Measurements from ENCODE around the gene PRAMEF10. TPM values are rescaled to one million over a fixed set of nuclear protein-coding genes. Genes with fewer than 3 reads are reported as not detected.
"Not testable (repeated sequence)": the region's sequence is repeated elsewhere in the genome, so short reads cannot be mapped to it uniquely, and the experiment has no call there.

The PRAMEF10 gene
- total and polyA plus RNA-seq, 2 of the 8 experiments (the other 6 are each of a cell fraction or from before 2014, with no cell fraction given) = not detected

DNA sequence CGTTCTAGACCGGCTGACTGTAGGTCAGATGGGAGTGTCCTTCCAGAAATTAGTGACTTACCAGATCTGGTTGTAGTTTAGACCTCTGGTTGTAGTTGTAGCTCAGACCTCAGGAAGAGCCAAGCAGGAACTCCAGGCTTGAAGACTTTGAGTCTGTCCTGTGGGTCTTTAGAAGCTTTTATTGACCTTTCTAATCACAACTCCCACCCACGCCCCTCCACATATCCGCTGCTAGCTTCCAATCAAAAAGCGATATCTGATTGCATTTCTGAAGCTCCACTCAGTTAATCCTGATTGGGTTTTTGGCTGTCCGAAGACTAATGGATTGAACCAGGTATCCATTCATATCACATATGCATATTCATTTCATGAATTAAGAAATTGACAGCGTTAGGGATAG, 49.5 kb downstream of the PRAMEF10 start, which contains the start of gene HNRNPCL1:
HNRNPCL1 (minus strand) TSS at position 101 of the 400 bp plus-strand sequence. CDS start 431 bp downstream, outside the sequence.
- H2AK5ac ChIP-seq (ENCODE audit: low read depth, low read length); H3K9ac ChIP-seq (replicated peaks in 1 of 4; ENCODE audit: extremely low read depth in 1 of 4, low read depth in 3 of 4, low read length in 3 of 4); H2BK20ac ChIP-seq (ENCODE audit: low read length); H4K5ac ChIP-seq (ENCODE audit: insufficient read length, low read depth, low read length); H3K27me3 ChIP-seq (replicated peaks in 1 of 4; ENCODE audit: control insufficient read depth in 3 of 4, extremely low read depth in 1 of 4, insufficient read depth in 3 of 4, low read length in 3 of 4); H3K56ac ChIP-seq (replicated peaks; ENCODE audit: insufficient read length, low read depth, low read length); H3K23me2 ChIP-seq (ENCODE audit: low read depth, low read length); H2BK12ac ChIP-seq (ENCODE audit: low read depth, low read length); H2BK15ac ChIP-seq (ENCODE audit: low read length); H3K4me1 ChIP-seq (replicated peaks in 1 of 4; ENCODE audit: control insufficient read depth in 3 of 4, insufficient read depth in 4 of 4, low read length in 3 of 4); H3K79me2 ChIP-seq (ENCODE audit: control insufficient read depth in 1 of 2, insufficient read depth in 2 of 2, low read length in 2 of 2); H3K4me3 ChIP-seq (ENCODE audit: extremely low read depth in 1 of 4, insufficient read depth in 2 of 4, low read depth in 3 of 4, low read length in 4 of 4); H2AFZ ChIP-seq (ENCODE audit: low read length); CTCF ChIA-PET (ENCODE audit: partially characterized antibody); H2BK5ac ChIP-seq (ENCODE audit: low read depth, low read length); DNase-seq (ENCODE audit: low read depth in 1 of 2, low spot score in 2 of 2); H3K36me3 ChIP-seq (ENCODE audit: control insufficient read depth in 2 of 4, insufficient read depth in 4 of 4, low read length in 3 of 4); H3K18ac ChIP-seq (ENCODE audit: extremely low read depth, low read length); H3K4ac ChIP-seq (replicated peaks; ENCODE audit: insufficient read length, low read depth, low read length); H3K23ac ChIP-seq (ENCODE audit: insufficient read length); H4K20me1 ChIP-seq (replicated peaks in 1 of 2; ENCODE audit: control insufficient read depth in 1 of 2, insufficient read depth in 2 of 2, low read length in 2 of 2); H3K79me1 ChIP-seq (ENCODE audit: low read depth, low read length); H3K27ac ChIP-seq (ENCODE audit: low read depth, low read length); H3K14ac ChIP-seq (ENCODE audit: insufficient read length); H2BK120ac ChIP-seq (replicated peaks; ENCODE audit: low read depth, low read length); H3K4me2 ChIP-seq (ENCODE audit: insufficient read depth in 1 of 2, low read depth in 2 of 2, low read length in 2 of 2); POLR2A ChIA-PET (ENCODE audit: partially characterized antibody); H4K8ac ChIP-seq (ENCODE audit: extremely low read depth, insufficient read depth, low read length); FAIRE-seq; H4K91ac ChIP-seq (replicated peaks; ENCODE audit: insufficient read length, low read length): not testable (repeated sequence)
- 68% methylated on average over 7 of the region's 7 CpGs; no CpG with 5 or more reads in 1 of the 2 experiments for WGBS, 2 experiments (ENCODE audit: extremely low coverage in 1 of 2, insufficient coverage in 1 of 2, insufficient read length in 1 of 2, insufficient replicate concordance in 2 of 2, low coverage in 1 of 2, low lambda C conversion rate in 2 of 2, missing lambda C conversion rate in 1 of 2)
- H3K9me3 ChIP-seq (ENCODE audit: insufficient read depth in 2 of 2, low read depth in 1 of 2, low read length in 1 of 2) = peaks cover 16 to 52% of the 10 kb centered on the region in 2 experiments

Small RNA genes within 50 kb of the gene (small RNA-seq; reads per million reads assigned to genes)
- not detected for gene RNU6-1072P (ENCODE audit: insufficient read depth)

Other genes with a start within 250 kb of the PRAMEF10 start
- 2.3 and 2.4 TPM in 2 replicates for gene AADACL3, start 182.2 kb downstream of the PRAMEF10 start, total RNA-seq (2021; fragmentation: NEBNext Ultra II Directional; extraction: Animal tissue kit (Norgen Biotek cat#: 25700))
- gene AADACL3, start 182.2 kb downstream of the PRAMEF10 start, polyA plus RNA-seq (2011; rRNA removed) = 0.33 and 0.52 TPM in 2 replicates
- gene CFAP107, start 152.1 kb downstream of the PRAMEF10 start, total RNA-seq (2021; fragmentation: NEBNext Ultra II Directional; extraction: Animal tissue kit (Norgen Biotek cat#: 25700)) = not detected in 2 replicates
- 0.13 and 0.23 TPM in 2 replicates for gene CFAP107, start 152.1 kb downstream of the PRAMEF10 start, polyA plus RNA-seq (2011; rRNA removed)
- gene PRAMEF12, start 124.5 kb downstream of the PRAMEF10 start, total RNA-seq (2021; fragmentation: NEBNext Ultra II Directional; extraction: Animal tissue kit (Norgen Biotek cat#: 25700)) = not detected in 2 replicates
- gene PRAMEF12, start 124.5 kb downstream of the PRAMEF10 start, polyA plus RNA-seq (2011; rRNA removed) = not detected in 2 replicates
- not detected in 2 replicates for gene PRAMEF1, start 106.9 kb downstream of the PRAMEF10 start, total RNA-seq (2021; fragmentation: NEBNext Ultra II Directional; extraction: Animal tissue kit (Norgen Biotek cat#: 25700))
- not detected in 2 replicates for gene PRAMEF1, start 106.9 kb downstream of the PRAMEF10 start, polyA plus RNA-seq (2011; rRNA removed)
- not detected in 2 replicates for gene PRAMEF11, start 66.9 kb downstream of the PRAMEF10 start, total RNA-seq (2021; fragmentation: NEBNext Ultra II Directional; extraction: Animal tissue kit (Norgen Biotek cat#: 25700))
- not detected in 2 replicates for gene PRAMEF11, start 66.9 kb downstream of the PRAMEF10 start, polyA plus RNA-seq (2011; rRNA removed)
- gene HNRNPCL1, start 49.5 kb downstream of the PRAMEF10 start, total RNA-seq (2021; fragmentation: NEBNext Ultra II Directional; extraction: Animal tissue kit (Norgen Biotek cat#: 25700)) = not detected in 2 replicates
- gene HNRNPCL1, start 49.5 kb downstream of the PRAMEF10 start, polyA plus RNA-seq (2011; rRNA removed) = not detected in 2 replicates
- not detected in 2 replicates for gene PRAMEF2, start 41.2 kb downstream of the PRAMEF10 start, total RNA-seq (2021; fragmentation: NEBNext Ultra II Directional; extraction: Animal tissue kit (Norgen Biotek cat#: 25700))
- gene PRAMEF2, start 41.2 kb downstream of the PRAMEF10 start, polyA plus RNA-seq (2011; rRNA removed) = not detected in 2 replicates
- gene PRAMEF4, start 12.1 kb downstream of the PRAMEF10 start, total RNA-seq (2021; fragmentation: NEBNext Ultra II Directional; extraction: Animal tissue kit (Norgen Biotek cat#: 25700)) = not detected in 2 replicates
- not detected in 2 replicates for gene PRAMEF4, start 12.1 kb downstream of the PRAMEF10 start, polyA plus RNA-seq (2011; rRNA removed)
- gene PRAMEF7, start 18.3 kb upstream of the PRAMEF10 start, total RNA-seq (2021; fragmentation: NEBNext Ultra II Directional; extraction: Animal tissue kit (Norgen Biotek cat#: 25700)) = not detected in 2 replicates
- not detected in 2 replicates for gene PRAMEF7, start 18.3 kb upstream of the PRAMEF10 start, polyA plus RNA-seq (2011; rRNA removed)
- not detected in 2 replicates for gene PRAMEF6, start 49.3 kb upstream of the PRAMEF10 start, total RNA-seq (2021; fragmentation: NEBNext Ultra II Directional; extraction: Animal tissue kit (Norgen Biotek cat#: 25700))
- gene PRAMEF6, start 49.3 kb upstream of the PRAMEF10 start, polyA plus RNA-seq (2011; rRNA removed) = not detected in 2 replicates
- gene PRAMEF27, start 158.3 kb upstream of the PRAMEF10 start, total RNA-seq (2021; fragmentation: NEBNext Ultra II Directional; extraction: Animal tissue kit (Norgen Biotek cat#: 25700)) = not detected in 2 replicates
- gene PRAMEF27, start 158.3 kb upstream of the PRAMEF10 start, polyA plus RNA-seq (2011; rRNA removed) = not detected in 2 replicates
- gene HNRNPCL3, start 162.5 kb upstream of the PRAMEF10 start, total RNA-seq (2021; fragmentation: NEBNext Ultra II Directional; extraction: Animal tissue kit (Norgen Biotek cat#: 25700)) = not detected in 2 replicates
- not detected in 2 replicates for gene HNRNPCL3, start 162.5 kb upstream of the PRAMEF10 start, polyA plus RNA-seq (2011; rRNA removed)
- gene PRAMEF25, start 172.5 kb upstream of the PRAMEF10 start, total RNA-seq (2021; fragmentation: NEBNext Ultra II Directional; extraction: Animal tissue kit (Norgen Biotek cat#: 25700)) = not detected in 2 replicates
- gene PRAMEF25, start 172.5 kb upstream of the PRAMEF10 start, polyA plus RNA-seq (2011; rRNA removed) = not detected in 2 replicates
- not detected in 2 replicates for gene HNRNPCL2, start 218.6 kb upstream of the PRAMEF10 start, total RNA-seq (2021; fragmentation: NEBNext Ultra II Directional; extraction: Animal tissue kit (Norgen Biotek cat#: 25700))
- not detected in 2 replicates for gene HNRNPCL2, start 218.6 kb upstream of the PRAMEF10 start, polyA plus RNA-seq (2011; rRNA removed)